ENCODE measurements around the gene NFKB1.

NFKB1 gene

GRCh38 chr4:102500696-102501446 is at the start of gene NFKB1:
Gene NFKB1 (plus strand): TSS chr4:102501359. CDS start chr4:102525519, 24,160 bp downstream.
- DNase-seq (ENCODE audit: low spot score), result peak; percentile 87
- no peak for TF ChIP-seq CTCF (IDR thresholded peaks at IDR 0.05; ENCODE audit: extremely low read depth, missing control alignments)

- TF ChIP-seq CTCF (IDR thresholded peaks at IDR 0.05; ENCODE audit: extremely low read depth, missing control alignments), result no peak
- no peak for DNase-seq (ENCODE audit: low spot score)
Observed at GRCh38 chr4:102452854-102453253, 48.3 kb upstream of the NFKB1 start.

GRCh38 chr4:102453827-102454226 is 47.3 kb upstream of the NFKB1 start:
- no peak for DNase-seq (ENCODE audit: low spot score)
- no peak for TF ChIP-seq CTCF (IDR thresholded peaks at IDR 0.05; ENCODE audit: extremely low read depth, missing control alignments)

GRCh38 chr4:102454268-102454667 is 46.9 kb upstream of the NFKB1 start:
- DNase-seq (ENCODE audit: low spot score), result no peak

GRCh38 chr4:102454981-102455685 is 46.0 kb upstream of the NFKB1 start:
- TF ChIP-seq CTCF (IDR thresholded peaks at IDR 0.05; ENCODE audit: extremely low read depth, missing control alignments), result no peak
- DNase-seq (ENCODE audit: low spot score), result no peak

More at GRCh38 chr4:102454268-102454667, 46.9 kb upstream of the NFKB1 start:
- TF ChIP-seq CTCF (IDR thresholded peaks at IDR 0.05; ENCODE audit: extremely low read depth, missing control alignments), result no peak

GRCh38 chr4:102455750-102456149 is 45.4 kb upstream of the NFKB1 start:
- DNase-seq (ENCODE audit: low spot score), result no peak
- no peak for TF ChIP-seq CTCF (IDR thresholded peaks at IDR 0.05; ENCODE audit: extremely low read depth, missing control alignments)

- DNase-seq (ENCODE audit: low spot score), result no peak
- TF ChIP-seq CTCF (IDR thresholded peaks at IDR 0.05; ENCODE audit: extremely low read depth, missing control alignments), result no peak
Observed at GRCh38 chr4:102466298-102466697, 34.9 kb upstream of the NFKB1 start.
